Endothelial cell of umbilical vein (primary cell): ENCODE results near the gene PRR19. TPM values are rescaled to one million over a fixed set of nuclear protein-coding genes. Genes with fewer than 3 reads are reported as not detected.

ENCODE experiments used
- BruUV-seq: library from RNA; stranded (reverse); fragments of 400-500 nt; replicated peaks from 2 replicates; lab custom pipeline; 2021; lab: Mats Ljungman, UMichigan
- CTCF ChIA-PET: fragments of 300-600, 350-600 bp; sonication (Branson Sonifier 250); formaldehyde crosslinking; loops from one replicate; lab custom pipeline; 2021; ENCODE audit warnings: antibody characterized with exemption, inconsistent platforms; lab: Charles Lee
- POLR2A ChIA-PET: fragments of 300-600, 350-600 bp; sonication (Branson Sonifier 250); formaldehyde crosslinking; loops from one replicate; lab custom pipeline; 2021; ENCODE audit warnings: antibody characterized with exemption, inconsistent platforms; lab: Charles Lee
- DNase-seq: peaks from one replicate; pipeline ENCODE4 v3.0.0-alpha.2; 2011; ENCODE audit warnings: low read depth, low spot score
- FAIRE-seq: peaks from 2 replicates; lab custom pipeline; 2011; peaks lifted over from hg19 to GRCh38; lab: Jason Lieb, UNC
- H2AFZ ChIP-seq: 2 replicates; pipeline ENCODE4 v1.6.0; 2012; ENCODE audit warnings: low read depth, low read length, control low read depth, inconsistent platforms
- H3K27ac ChIP-seq: 2 replicates; pipeline ENCODE4 v1.5.1; 2011; ENCODE audit warnings: low read depth, mild to moderate bottlenecking, control low read depth, low read length, moderate library complexity; ENCODE audit not compliant: insufficient read depth
- H3K27me3 ChIP-seq, 2 experiments: 2 replicates each; pipeline versions ENCODE4 v1.6.0 to v1.6.1; 2011; ENCODE audit warnings: low read length in 2 of 2, mixed read lengths in 1 of 2; ENCODE audit not compliant: control insufficient read depth in 2 of 2, insufficient read depth in 2 of 2
- H3K36me3 ChIP-seq, 2 experiments: 2 replicates in 1 of 2; 3 replicates in 1 of 2; pipeline ENCODE4 v1.5.1; 2011; ENCODE audit warnings: low read length in 2 of 2, mild to moderate bottlenecking in 1 of 2, moderate library complexity in 1 of 2; ENCODE audit not compliant: control insufficient read depth in 2 of 2, insufficient read depth in 2 of 2; ENCODE audit errors: extremely low read depth in 1 of 2
- H3K4me1 ChIP-seq: 3 replicates; pipeline ENCODE4 v1.5.1; 2011; ENCODE audit warnings: mild to moderate bottlenecking, low read length; ENCODE audit not compliant: control insufficient read depth, insufficient read depth; ENCODE audit errors: extremely low read depth
- H3K4me2 ChIP-seq: 2 replicates; pipeline ENCODE4 v1.6.1; 2011; ENCODE audit warnings: low read length, control low read depth, mixed read lengths; ENCODE audit not compliant: insufficient read depth
- H3K4me3 ChIP-seq, 3 experiments: fragments of 200-600 bp in 1 of 3; sonication (generic), shearing (Covaris generic) in 1 of 3; replicated peaks in 1 of 3; 2 replicates each; pipeline ENCODE4 v1.5.1; 2011 to 2016; ENCODE audit warnings: control low read depth in 3 of 3, low read length in 3 of 3, mild to moderate bottlenecking in 2 of 3, inconsistent platforms in 1 of 3, low read depth in 1 of 3, moderate library complexity in 1 of 3; ENCODE audit not compliant: insufficient read depth in 1 of 3
- H3K79me2 ChIP-seq: 2 replicates; pipeline ENCODE4 v1.6.0; 2012; ENCODE audit warnings: low read length, inconsistent platforms; ENCODE audit not compliant: control insufficient read depth, insufficient read depth
- H3K9ac ChIP-seq: replicated peaks from 2 replicates; pipeline ENCODE3; 2011; ENCODE audit warnings: low read length, control low read depth; ENCODE audit not compliant: insufficient read depth; ENCODE audit errors: extremely low read depth
- H3K9me1 ChIP-seq: replicated peaks from 3 replicates; pipeline ENCODE4 v1.6.0; 2011; ENCODE audit warnings: mild to moderate bottlenecking, low read length; ENCODE audit not compliant: control insufficient read depth, insufficient read depth; ENCODE audit errors: extremely low read depth
- H3K9me3 ChIP-seq: replicated peaks from 2 replicates; pipeline ENCODE4 v1.5.1; 2012; ENCODE audit warnings: low read length, inconsistent platforms; ENCODE audit not compliant: control insufficient read depth, insufficient read depth
- H4K20me1 ChIP-seq: replicated peaks from 2 replicates; pipeline ENCODE3; 2011; ENCODE audit warnings: mild to moderate bottlenecking, low read length; ENCODE audit not compliant: control insufficient read depth, insufficient read depth; ENCODE audit errors: extremely low read depth
- CTCF ChIP-seq, 2 donors: IDR thresholded peaks; 1 replicate in 1 of 2; 2 replicates in 1 of 2; pipeline ENCODE4 v1.5.1; 2011; ENCODE audit warnings: low read length in 2 of 2, mild to moderate bottlenecking in 2 of 2, moderate library complexity in 2 of 2, control low read depth in 1 of 2, inconsistent platforms in 1 of 2, low read depth in 1 of 2; ENCODE audit not compliant: insufficient read depth in 1 of 2; ENCODE audit errors: extremely low read depth in 1 of 2
- EZH2 ChIP-seq: IDR thresholded peaks from 2 replicates; pipeline ENCODE4 v1.6.1; 2012; ENCODE audit warnings: borderline replicate concordance, low read depth, mild to moderate bottlenecking, moderate library complexity, low read length, inconsistent platforms; ENCODE audit not compliant: severe bottlenecking
- FOS ChIP-seq: IDR thresholded peaks from 2 replicates; pipeline ENCODE4 v1.6.1; 2011; ENCODE audit warnings: mild to moderate bottlenecking, low read length, moderate library complexity, borderline replicate concordance; ENCODE audit not compliant: insufficient read depth
- GATA2 ChIP-seq: IDR thresholded peaks from 2 replicates; pipeline ENCODE4 v1.7.0; 2011; ENCODE audit warnings: low read depth, mild to moderate bottlenecking, moderate library complexity, mixed read lengths, low read length; ENCODE audit not compliant: insufficient read length, insufficient read depth
- JUN ChIP-seq: IDR thresholded peaks from 2 replicates; pipeline ENCODE4 v1.6.1; 2011; ENCODE audit warnings: borderline replicate concordance, low read depth; ENCODE audit not compliant: insufficient read length, insufficient read depth
- MAX ChIP-seq: IDR thresholded peaks from 2 replicates; pipeline ENCODE4 v1.6.1; 2011; ENCODE audit not compliant: insufficient read depth, insufficient read length
- MYC ChIP-seq: IDR thresholded peaks from one replicate; pipeline ENCODE4 v1.6.1; 2011; ENCODE audit warnings: mild to moderate bottlenecking, low read depth, low read length
- POLR2A ChIP-seq: IDR thresholded peaks from 2 replicates; pipeline ENCODE4 v1.6.1; 2012; ENCODE audit warnings: low read depth, mild to moderate bottlenecking, control low read depth, low read length
- POLR2AphosphoS5 ChIP-seq: IDR thresholded peaks from 2 replicates; pipeline ENCODE4 v1.6.1; 2012; ENCODE audit warnings: low read depth, mild to moderate bottlenecking, control low read depth, low read length, moderate library complexity; ENCODE audit not compliant: insufficient read depth
- dilution Hi-C: fragments of 300-500 bp; cut with MboI; formaldehyde crosslinking; loops from one replicate; pipeline ENCODE4 v1.15.0; 2019; ENCODE audit warnings: low sequenced_read_pairs; ENCODE audit not compliant: extremely low pct_ligation_motif_present
- intact Hi-C: fragments of 100-400 bp; cut with micrococcal nuclease; formaldehyde crosslinking; loops from one replicate; pipeline ENCODE4 v1.10.0; 2022
- polyA plus RNA-seq, 4 experiments: library from polyadenylated mRNA; depleted of rRNA in 3 of 4; stranded (reverse) in 3 of 4; unstranded in 1 of 4; fragments of >200 nt; gene quantifications; 2 replicates each; pipeline versions ENCODE4 v1.2.1 to v1.2.3, GENCODE V29; 2011 to 2012; ENCODE audit warnings: missing spikeins in 1 of 4
- total RNA-seq: library from RNA; stranded (reverse); gene quantifications from 2 replicates; pipeline ENCODE4 v1.2.3, GENCODE V29; 2021

The PRR19 gene
- total and polyA plus RNA-seq, 2 donors (not counting 3 experiments of a cell fraction or from before 2014, with no cell fraction given) = 1.0 to 1.4 TPM

- no peak overlapping the region for H3K4me2 ChIP-seq
- H3K27me3 ChIP-seq = no peaks in the 10 kb centered on the region
- no peak overlapping the region for H3K27ac ChIP-seq
- no peak overlapping the region for H2AFZ ChIP-seq
- intact Hi-C loops (no loop called here), dilution Hi-C loops (no loop called here)
- FAIRE-seq = no peak
- H3K4me1 ChIP-seq = no peaks in the 10 kb centered on the region
- no peak for DNase-seq
- ChIA-PET POLR2A (no interaction called here), CTCF (interaction anchor here (1.1 kb wide), 1 partner anchor 25 kb away, joined by 4 read pairs; no protein-coding TSS in a partner anchor)
- no peak overlapping the region for H3K4me3 ChIP-seq
- no peaks in the 10 kb centered on the region for H3K79me2 ChIP-seq
- H4K20me1 ChIP-seq = no peaks in the 10 kb centered on the region
- no peaks in the 10 kb centered on the region for H3K9me1 ChIP-seq
- TF ChIP-seq GATA2 (no peak), POLR2AphosphoS5 (no peak), FOS (no peak), MYC (no peak), JUN (no peak), POLR2A (no peak), EZH2 (no peak), CTCF (IDR thresholded peaks at IDR 0.05; ENCODE audit: extremely low read depth in 1 of 2, insufficient read depth in 1 of 2, low read depth in 1 of 2, low read length in 2 of 2) (no peak), MAX (no peak)
- no TSS peak for BruUV-seq
- H3K9me3 ChIP-seq = no peaks in the 10 kb centered on the region
- H3K36me3 ChIP-seq = peaks cover 0 to 8% of the 10 kb centered on the region in 2 experiments
- no peak overlapping the region for H3K9ac ChIP-seq
Measured at GRCh38 chr19:42348211-42348610, 46.3 kb downstream of the PRR19 start.
